ENCODE measurements around the gene COL6A5.
"Not testable (repeated sequence)": the region's sequence is repeated elsewhere in the genome, so short reads cannot be mapped to it uniquely, and the experiment has no call there.

DNA sequence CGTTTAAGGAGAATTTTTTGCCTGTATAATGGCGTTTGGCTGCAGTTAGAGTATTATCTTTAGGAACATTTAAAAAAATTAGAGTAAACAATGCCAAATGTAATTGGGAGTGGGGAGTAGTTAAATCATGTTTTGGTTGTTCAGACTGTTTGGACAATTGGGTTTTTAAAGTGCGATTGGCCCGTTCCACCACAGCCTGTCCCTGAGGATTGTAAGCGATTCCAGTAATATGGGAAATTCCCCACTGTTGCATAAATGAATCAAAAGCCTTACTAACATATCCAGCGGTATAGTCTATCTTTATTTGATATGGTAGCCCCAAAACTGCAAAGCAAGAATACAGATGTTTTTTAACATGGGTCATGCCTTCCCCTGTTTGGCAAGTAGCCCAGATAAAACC, 101.4 kb downstream of the COL6A5 start:
- TF ChIP-seq POLR2A, CTCF (IDR thresholded peaks at IDR 0.05): not testable (repeated sequence)
